PC-3 (cell line): ENCODE results near the gene WNT5A.

Source experiments
- EZH2 ChIP-seq: fragments of 300-600 bp; sonication (generic); IDR thresholded peaks from one replicate; pipeline ENCODE4 v1.6.1; 2017; ENCODE audit warnings: antibody characterized with exemption, mild to moderate bottlenecking, low read length; ENCODE audit not compliant: unreplicated experiment
- TF ChIP-seq, protein P1 (sequence below): fragments of 300-600 bp; sonication (generic); conservative IDR thresholded peaks from 2 replicates; pipeline ENCODE4 v1.5.1; 2017; ENCODE audit warnings: antibody characterized with exemption, low read depth, mild to moderate bottlenecking, low read length

DNA sequence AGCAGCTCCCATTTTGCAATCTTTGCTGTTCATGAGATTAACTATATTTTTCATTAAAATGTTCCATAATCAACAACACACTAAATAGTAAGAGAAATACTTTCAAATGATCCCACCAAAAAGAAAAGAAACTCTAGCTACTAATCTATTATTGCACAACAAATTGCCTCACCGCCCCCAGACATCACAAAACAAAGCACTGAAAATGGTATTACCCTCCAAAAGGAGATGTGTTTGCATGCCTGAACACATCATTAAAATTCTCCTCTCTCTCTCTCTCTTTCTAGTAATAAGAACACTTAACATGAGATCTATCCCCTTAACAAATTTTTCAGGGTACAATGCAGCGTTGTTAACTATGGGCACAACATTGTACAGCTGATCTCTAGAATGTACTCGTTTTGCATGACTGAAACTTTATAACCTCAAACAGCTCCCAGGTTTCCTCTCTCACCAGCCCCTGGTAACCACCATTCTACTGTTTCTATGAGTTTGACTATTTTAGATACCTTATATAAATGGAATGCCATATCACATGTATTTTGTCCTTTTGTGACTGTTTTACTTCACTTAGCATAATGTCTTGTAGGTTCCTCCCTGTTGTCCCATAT is 33.1 kb downstream of the WNT5A start:
- TF ChIP-seq, protein P1, sequence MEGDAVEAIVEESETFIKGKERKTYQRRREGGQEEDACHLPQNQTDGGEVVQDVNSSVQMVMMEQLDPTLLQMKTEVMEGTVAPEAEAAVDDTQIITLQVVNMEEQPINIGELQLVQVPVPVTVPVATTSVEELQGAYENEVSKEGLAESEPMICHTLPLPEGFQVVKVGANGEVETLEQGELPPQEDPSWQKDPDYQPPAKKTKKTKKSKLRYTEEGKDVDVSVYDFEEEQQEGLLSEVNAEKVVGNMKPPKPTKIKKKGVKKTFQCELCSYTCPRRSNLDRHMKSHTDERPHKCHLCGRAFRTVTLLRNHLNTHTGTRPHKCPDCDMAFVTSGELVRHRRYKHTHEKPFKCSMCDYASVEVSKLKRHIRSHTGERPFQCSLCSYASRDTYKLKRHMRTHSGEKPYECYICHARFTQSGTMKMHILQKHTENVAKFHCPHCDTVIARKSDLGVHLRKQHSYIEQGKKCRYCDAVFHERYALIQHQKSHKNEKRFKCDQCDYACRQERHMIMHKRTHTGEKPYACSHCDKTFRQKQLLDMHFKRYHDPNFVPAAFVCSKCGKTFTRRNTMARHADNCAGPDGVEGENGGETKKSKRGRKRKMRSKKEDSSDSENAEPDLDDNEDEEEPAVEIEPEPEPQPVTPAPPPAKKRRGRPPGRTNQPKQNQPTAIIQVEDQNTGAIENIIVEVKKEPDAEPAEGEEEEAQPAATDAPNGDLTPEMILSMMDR, result no peak
- no peak for TF ChIP-seq EZH2
